ENCODE results near the gene GAS2.

Gene GAS2

DNA sequence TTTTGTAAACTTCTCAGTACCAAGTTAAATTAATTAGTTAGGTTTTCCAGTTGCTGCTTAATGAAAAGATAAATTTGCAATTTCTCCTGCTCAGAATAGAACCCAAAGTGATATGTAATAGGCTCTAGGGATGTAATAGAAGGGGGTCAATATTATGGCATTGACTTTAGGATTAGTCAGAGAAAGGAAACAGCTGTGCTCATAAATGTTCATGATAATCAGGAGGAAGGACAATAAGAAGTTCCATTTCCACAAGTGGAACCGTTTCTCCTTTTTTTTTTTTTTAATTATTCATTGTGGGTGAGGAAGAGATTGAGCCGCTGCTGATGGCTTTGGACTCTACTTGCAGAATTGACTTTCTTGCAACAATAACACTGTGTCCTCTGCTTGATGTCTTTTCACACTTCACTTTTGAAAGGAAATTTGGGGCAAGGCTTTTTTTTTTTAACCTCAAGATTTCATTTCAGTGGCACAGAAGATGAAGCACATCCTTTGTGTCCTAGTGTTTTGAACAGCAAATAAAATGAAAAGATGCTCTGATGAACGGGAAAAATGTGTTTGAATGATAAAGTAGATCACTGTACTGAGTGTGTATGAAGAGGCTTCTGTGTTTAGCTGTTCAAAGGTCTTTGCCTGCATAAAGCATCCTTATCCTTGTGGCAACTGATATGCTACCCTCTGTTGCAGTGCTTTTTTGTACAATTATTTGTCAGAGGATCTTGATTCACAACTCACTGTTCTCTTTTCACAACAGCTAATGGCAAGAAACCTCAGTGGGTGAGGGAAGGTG lies 62.4 kb downstream of the GAS2 start:
- DNase-seq = no peak

DNA sequence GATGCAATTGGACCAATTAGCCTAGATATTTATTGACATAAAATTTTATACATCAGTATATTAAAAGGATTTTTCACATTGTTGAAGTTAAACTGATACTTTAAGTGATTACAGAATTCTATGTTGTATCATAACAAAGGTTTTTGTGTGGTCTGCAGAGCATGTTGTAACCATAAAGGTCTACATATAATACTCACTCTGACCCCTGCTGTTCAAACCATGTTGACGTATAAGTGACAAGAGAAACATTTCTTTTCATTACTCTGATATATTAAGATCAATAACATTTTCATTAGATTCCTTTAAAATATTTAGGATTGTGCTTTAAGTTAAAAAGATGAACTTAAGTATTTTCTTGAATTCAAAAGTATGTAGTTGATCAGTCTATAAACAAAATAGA lies 63.9 kb downstream of the GAS2 start:
- DNase-seq = peak in 2 of 3 donors; percentile 11 to 12

DNA sequence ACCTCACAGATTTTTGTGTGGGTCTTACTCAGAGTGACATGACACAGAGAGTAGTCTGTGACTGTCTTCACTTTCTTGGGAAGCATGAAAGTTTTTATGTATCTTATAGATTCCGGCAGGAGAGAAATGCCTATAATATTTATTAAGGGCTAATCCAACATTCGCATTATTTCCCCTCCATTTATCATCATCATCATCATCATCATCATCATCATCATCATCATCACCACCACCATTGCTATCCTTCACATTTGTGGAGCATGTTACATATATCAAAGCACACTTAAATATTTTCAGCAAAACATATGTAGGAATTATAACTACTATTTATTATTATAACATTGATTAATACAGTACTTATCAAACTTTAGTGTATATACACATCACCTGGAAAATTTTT lies 66.2 kb downstream of the GAS2 start:
- no peak for DNase-seq

DNA sequence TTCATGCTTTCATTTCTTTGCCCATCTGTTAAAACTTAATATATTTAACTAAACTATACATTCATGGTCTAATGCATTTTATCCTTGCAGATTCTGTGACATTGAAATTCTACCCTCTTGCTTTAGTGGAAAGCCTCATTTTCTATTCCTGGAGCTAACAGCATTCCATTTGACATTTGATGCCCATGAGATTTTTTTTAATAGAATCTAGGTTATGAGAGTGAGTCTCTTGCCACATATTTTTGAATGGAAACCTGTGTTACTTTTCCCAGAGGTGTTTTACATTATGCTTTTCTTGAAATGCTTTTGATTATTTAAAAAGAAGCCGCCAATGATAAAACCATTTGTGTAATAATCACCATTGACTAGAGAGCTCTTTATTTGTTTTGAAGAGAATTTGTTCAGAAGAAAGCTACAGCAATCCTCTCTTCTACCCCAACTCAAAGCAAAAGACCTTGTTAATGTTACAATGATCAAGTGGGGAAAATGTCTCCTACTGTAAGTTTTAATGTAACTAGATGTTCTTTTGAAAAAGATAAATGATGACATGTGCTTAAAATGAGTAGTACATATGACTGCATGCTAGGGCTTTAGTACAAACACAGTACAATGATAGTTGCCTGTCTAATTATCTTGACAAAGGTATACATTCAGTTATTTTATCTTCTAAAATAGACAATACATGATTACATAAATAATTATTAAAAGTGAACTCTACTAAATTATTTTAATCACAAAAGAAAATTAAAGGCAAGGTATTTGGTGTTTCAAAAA lies 67.3 kb downstream of the GAS2 start:
- DNase-seq = no peak

DNA sequence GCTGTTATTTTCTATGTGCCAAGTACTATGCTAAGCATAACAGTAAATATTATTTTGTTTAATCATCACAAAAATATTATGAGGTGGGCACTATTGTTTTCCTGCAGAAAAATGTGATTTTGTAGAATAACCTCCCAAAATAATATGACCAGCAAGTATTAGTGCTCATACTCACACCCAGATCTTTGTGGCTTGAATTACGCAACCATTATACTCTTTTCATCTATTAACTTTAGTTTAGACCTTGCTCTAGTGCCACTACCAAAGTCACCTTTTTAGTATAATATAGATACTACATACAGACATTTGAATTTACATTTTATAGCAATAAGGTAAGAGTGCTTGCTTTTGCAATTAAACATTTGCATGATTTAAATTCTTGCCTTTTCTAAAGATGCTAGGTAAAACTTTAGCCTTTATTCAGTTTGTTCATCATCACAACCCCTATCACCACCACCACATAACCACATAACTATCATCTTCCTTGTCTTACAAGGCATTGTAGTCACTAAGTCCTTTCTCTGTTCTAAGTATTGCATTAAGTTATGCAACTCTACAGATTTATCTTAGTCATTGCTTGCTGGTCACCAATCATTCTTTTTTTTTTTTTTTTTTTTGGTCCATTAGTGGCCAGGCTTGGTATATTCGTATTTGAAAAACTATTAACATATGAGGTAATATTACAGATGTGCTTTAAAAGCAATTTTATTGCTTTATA lies 68.4 kb downstream of the GAS2 start:
- peak in 1 of 3 donors; percentile 3 for DNase-seq

DNA sequence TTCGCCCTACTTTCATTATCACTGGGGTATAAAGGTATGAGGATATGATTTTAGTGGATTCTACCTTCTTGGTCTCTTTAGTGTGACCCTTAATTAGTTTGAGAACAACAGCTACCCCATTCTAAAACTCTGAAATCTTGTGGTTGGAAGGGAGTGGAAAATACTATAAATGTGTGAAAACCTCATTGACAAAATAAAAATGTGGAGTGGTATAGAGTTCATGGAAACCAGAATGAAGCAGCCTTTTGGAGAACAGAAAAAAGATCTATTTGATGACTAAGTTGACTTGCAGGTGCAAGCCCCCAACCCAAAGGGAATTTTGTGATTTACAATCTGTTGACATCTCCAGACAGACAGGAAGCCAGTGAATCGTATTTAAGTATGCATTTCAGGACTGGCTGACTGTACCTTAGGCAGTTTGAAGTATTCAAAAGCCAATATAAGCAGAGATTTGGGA lies 75.8 kb downstream of the GAS2 start:
- no peak for DNase-seq

DNA sequence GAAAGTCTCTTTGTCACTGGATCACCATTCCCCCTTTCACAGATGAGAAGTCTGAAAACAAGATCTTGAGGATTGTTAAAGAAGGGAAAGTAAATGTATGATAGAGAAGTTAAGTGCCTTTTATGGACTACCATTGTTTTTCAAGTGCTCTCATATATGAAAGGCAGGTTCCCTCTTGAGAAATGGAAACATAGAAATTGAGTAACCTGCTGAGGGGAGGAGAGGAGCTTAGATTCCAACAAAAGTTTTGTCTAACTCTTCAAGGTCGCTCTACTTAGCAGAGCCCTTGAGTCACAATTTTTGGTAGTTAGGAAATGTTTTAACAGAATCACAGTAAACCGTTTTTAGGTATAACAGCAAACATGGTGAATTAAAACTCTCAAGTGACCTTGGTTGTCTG lies 83.1 kb downstream of the GAS2 start:
- no peak for DNase-seq

DNA sequence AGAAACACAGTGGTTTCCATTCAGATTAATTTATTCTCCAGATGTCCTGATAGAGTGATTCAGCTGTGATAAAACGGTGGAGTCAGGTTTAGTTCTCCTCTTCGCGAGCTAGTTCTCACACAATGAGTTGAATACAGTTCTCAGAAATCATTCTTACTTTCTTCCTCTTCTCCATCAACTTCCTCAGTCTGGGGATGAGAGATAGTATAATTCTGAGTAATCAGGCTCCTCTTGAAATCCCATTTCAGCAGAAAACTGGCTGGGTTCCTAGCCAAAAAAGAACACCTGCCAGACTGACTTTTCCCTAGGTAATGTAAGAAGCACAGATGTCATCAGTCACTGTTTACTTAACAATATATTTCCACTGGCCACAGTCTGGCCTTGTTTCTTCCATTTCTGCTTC lies 86.5 kb downstream of the GAS2 start:
- DNase-seq = no peak

DNA sequence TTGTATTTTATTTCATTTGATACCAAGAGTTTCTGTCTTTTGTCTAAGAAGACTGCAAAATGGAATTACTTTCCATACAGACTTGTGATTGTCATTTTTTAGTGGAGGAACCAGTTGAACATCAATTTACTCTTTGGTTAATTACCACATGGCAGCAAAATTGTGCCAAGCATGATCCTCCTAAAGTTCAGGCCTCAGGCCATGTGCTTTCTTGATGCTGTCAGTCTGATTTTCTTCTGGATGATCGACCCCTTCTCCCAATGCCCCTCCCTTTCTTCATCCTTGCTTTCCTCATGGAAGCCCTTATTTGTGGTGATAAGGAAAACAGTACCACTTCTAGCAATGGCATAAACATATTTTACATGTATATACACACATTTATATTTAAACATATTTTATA lies 87.0 kb downstream of the GAS2 start:
- DNase-seq = no peak

DNA sequence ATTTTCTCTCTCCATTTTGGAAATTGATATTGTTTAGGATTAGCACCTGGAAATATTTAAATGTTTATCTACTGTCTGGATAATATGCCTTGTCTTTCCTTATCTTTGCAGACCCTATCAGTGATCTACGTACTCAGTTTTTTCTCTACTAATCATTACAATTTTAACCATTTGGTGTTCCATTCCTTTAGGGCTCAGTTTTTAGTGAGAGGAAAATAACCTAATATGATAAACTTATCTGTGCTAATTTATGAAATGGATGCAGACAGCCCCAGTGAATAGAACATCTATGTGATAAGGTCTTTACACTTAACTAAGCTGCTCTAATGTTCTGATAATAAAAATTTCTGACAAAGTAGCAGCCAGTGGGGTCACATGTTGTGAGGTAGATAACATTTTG lies 94.7 kb downstream of the GAS2 start:
- no peak for DNase-seq

DNA sequence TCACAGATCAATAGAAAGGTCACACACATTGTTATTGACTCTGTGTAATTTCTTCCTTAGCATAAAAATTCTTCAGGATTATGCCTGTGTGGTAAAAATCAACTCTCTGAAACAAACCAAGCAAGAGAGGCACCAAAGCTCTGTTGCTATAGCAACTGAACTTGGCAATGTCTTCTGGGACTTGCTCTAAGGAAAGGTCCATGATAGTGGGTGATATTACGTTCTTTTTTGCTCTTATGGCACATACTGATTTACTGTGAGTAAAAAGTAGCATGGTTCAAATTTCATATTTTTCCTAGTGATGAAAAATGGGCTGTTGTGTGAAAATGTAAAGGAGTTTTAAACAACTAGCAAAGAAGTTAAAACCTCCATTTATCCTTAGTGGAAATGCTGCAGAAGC lies 96.8 kb downstream of the GAS2 start:
- no peak for DNase-seq

DNA sequence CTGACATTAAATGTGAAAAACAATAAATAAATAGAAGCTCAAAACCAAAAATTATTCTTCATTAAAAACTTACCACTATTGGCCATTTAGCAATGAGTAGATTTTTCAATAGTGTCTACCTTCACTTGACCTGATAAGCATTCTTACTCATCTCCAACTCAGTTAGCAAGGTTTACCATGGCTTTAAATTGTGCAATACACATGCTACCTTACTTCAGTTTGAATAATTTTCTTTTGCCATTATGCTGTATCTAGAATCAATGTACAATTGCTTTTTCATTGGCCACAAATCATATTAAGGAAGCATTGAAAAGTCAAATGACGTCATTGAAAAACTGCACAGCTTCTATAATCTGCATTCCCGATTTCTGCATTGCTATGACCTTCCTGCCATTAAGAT lies 98.3 kb downstream of the GAS2 start:
- DNase-seq = no peak

DNA sequence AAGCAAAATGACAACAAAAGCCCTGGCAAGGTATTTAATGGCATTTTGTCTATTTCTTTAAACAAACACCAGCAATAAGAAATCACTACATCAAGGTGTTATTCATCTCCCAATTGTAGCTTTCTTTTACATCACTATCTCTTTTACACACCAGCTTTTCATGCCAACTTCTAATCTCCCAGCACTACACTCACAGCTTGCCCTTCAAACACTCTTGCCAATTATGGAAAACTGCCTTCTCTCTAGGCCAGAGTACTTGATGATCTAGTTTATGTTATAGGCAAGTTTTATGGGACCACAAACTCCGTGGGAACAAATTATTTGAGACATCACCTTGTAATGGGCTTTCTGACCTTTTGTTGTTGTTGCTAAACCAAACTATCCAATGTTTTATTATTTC lies 101.9 kb downstream of the GAS2 start:
- DNase-seq = no peak

DNA sequence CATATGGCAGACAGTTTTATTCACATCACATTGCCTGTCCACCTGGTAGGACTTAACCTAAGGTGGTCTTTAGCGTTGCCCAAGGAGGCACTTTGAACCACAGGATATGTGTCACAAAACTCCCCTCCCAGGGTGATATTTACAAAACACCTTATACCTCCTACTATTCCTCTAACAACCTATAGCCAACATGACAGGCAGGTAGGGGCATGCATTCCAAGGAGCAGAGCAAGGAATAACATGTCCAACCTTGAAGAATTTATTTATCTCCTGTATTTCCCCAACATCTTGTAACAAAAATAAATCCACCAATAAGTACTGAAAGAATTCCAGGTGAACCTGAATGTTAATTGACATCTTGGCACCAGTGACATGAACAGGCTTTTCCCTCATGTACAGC lies 102.7 kb downstream of the GAS2 start:
- no peak for DNase-seq

DNA sequence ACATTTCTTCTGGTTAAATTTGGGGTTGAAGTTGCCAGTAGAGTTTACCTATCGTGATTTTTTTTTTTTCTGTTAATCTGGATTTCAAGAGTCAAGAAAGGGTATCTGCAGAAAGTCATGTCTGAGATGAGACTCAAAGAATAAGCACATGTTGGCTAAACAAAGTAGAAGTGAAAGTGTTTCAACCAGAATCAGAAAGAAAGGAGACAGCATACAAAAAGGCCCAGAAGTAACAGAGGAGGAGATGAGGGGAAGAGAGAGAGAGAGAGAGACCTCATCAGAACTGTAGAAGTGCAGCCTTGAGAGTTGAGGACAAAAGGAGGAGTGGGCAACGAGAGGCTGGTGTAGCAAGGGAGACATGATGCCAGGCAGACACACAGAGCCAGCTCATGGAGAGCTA lies 108.3 kb downstream of the GAS2 start:
- DNase-seq = no peak

DNA sequence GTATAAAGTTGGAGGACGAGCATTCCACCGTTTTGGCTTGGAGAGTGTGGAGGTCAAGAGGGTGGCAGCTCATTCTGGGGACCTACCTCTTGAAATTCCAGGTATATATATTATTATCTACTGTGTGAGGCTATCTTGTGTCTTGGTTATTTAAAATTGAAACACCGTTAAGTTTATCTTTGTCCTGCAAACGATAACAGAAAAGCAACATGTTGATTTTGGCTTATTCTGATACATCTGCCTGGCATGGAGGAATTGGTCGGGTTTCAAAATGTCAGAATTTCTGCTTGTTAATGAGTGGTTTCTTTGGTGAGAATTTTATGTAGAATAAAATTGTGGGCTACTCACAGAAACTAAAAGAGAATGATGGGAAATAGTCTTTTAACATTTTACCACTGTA lies 108.8 kb downstream of the GAS2 start:
- DNase-seq = no peak

DNA sequence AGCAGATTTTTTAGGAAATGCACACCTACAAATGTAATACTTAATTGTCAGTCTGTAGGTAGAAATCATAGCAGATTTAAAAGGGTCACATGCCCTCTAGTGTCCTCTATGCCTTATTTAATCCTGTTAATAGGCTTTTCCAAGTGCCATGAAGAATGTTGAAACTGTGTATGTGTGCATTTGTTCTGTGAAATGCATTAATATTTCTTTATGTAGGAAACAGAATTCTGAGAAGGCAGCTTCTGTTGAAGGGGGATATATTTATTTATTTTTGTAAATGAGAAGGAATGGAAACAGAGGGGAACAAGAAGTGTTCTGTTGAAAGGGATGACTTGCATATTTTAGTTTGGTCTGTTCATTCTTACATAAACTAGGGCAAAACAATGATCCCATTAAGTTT lies 112.2 kb downstream of the GAS2 start:
- no peak for DNase-seq

DNA sequence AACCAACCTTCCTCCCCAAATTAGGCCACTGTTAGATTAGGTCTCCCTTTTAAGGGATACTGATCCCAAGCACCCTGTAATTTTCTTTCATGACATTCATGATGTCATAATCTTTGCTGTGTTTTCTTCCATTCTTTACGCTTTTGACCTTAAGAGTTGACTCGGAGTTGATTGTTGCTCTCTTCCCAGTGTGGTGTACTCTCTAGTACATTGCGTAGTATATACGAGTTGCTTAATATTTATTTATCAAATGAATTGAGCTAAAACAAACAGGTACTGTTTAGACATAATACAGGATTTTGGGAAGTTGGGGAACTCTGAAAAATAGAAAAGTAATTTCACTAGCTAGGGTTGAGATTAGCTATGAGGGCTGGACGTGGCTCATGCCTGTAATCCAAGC lies 113.4 kb downstream of the GAS2 start:
- DNase-seq = no peak

DNA sequence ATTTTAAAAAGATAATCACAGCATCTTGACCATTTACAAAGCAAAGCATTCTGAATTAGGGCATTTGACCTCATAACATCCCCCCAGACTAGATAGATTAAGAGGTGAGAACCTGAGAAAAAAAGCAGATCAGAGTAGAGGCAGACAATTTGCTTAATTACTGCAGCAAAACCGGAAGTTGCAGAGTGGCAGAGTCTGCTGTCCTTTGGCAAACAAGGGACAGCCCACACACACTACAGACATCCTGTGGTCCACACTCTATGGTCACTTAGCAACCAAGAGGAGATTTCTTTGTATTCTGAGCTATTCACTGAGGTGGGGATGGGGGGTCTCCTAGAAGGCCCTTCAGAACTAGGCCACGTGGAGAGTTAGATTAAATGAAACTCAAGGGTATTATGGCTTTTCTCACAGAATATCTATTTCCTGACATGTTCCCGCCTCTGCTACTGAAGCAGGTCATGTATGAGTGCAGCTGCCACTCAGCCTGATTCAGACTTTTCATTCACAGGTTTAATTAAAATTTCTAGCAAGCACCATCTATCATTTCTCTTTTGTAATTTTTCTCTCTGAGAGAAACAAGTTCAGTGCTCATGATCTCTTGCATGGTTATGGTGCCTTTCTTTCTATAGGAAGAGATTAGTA lies 114.7 kb downstream of the GAS2 start:
- peak in 1 of 3 donors; percentile 0 for DNase-seq

DNA sequence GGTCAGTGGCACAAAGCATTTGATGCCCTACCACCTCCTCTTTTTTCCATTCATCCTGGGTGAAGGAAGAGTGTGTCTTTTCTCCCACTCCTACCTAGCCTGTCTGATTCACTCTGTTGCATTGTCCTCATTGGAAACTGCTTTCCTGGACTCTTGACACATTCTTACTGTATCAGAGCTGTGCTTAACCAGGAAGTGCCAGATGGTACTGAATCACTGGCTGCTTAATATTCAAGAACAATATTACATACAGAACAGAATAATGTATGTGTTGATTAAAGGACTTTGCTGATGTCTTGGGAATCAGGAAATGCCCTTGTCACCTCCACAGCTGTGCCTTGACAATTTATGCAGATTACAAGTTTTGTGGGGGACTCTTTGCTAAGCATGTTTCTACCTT lies 118.8 kb downstream of the GAS2 start:
- DNase-seq = peak in 1 of 3 donors; percentile 10

DNA sequence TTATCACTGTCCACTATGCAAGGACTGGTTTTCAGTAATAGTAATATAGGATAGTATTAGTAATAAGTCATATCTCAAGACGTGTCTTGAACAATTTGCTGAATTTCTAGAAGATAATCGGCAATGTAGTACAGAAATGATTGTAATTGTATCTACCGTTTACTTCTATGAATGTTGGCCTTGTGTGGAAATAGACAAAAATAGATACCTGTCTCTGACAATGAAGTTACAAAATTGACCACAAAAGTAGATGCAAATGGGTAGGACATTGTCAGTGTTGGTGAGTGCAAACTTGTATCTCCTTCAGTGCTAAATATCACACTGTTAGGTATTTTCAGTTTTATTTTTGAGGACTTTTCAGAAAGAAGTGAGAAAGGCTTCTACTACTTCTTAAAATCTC lies 120.1 kb downstream of the GAS2 start:
- no peak for DNase-seq

DNA sequence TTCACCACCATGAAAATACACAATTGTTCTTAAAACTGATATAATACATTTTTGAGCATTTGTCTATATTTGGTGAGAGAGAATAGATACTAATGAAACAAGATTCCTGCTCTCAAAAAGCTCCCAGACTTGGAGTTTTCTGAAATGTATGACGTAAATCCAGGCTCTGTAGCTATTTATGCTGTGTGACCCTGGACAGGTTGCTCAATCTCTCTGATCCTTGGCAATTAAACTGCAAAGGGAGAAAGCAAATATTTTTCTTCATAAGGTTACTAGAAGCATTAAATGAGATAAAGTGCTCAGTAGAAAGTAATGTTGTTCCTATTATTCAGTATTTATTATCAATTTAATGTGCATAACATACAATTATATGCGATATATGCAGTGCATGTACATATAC lies 120.6 kb downstream of the GAS2 start:
- DNase-seq = no peak

DNA sequence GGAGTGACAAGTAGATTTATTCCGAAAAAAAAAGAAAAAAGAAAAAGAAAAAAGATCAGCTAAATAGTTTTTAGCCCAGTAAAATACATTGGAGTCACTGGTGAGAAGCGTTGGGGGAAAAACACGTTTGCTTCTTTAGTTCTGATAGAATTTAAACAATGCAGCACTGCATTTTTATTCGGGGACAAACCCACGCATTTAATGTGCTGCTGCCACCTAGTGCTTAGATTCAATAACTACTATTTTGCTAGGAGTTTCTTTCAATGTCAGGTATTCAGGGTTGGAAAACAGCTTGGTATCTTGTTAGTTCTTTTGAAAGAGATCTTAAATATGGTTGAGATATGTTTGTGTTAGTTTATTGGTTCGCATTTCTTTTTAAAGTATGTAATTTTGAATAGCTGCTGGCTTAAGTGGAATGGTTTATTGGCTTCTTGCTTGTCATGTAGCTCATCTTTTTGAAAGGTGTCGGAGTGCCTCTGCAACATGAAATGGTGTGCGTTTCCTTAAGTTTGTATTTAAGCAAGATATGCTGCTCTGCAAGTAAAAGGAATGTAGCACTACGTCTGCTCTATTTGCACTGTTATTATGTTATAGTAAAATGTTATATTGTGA lies 121.2 kb downstream of the GAS2 start:
- DNase-seq = peak; percentile 47 to 60 (median 58)
